HG03342 (cell line): ENCODE results near the gene GRIK2.

Experiments used
- ATAC-seq: cut with Tn5 transposase; IDR thresholded peaks from one replicate; pipeline ENCODE4 v1.9.1; 2021; ENCODE audit warnings: mild to moderate bottlenecking, moderate library complexity; ENCODE audit not compliant: unreplicated experiment

GRIK2 gene

DNA sequence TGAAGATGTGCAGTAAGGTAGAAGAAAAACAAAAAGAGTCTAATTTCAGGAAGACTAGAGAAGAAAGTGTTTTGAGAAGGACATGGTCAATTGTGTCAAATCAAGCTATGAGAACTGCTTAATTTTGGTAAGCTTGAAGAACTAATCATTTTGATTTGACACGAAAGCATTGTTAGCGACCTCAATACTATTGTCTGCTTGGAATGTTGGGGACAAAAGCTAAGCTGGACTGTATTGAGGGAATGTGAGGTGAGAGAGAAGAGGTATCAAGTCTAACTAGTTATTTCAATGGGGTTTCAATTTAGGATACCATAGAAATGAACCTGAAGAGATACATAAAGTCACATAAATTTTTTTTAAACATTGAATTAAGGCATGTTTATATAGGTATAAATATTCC lies 309.8 kb downstream of the GRIK2 start:
- no peak for ATAC-seq

DNA sequence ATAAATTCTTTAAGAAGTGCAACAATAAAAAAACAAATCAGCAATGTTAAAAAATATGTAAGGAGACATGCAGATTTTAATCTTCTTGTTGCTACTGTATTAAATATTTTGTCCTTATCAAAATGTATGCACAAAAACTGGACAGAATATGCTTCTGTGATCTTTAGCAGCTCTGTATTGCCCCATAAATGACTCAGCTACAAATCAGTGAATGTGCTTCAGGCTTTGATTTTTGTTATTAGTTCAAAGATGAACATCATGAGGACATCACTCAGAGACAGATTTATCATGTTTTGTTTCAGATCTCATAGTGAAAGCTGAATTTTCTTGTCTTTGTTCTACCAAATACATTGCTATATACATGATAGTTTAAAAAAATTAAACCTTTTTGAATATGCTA lies 312.4 kb downstream of the GRIK2 start:
- no peak for ATAC-seq

- no peak for ATAC-seq
Observed at GRCh38 chr6:101706576-101706975, 313.1 kb downstream of the GRIK2 start.

- peak; percentile 57 for ATAC-seq
Observed at GRCh38 chr6:101711518-101711917, 318.0 kb downstream of the GRIK2 start.

GRCh38 chr6:101716387-101716786 lies 322.9 kb downstream of the GRIK2 start:
- ATAC-seq, result no peak

DNA sequence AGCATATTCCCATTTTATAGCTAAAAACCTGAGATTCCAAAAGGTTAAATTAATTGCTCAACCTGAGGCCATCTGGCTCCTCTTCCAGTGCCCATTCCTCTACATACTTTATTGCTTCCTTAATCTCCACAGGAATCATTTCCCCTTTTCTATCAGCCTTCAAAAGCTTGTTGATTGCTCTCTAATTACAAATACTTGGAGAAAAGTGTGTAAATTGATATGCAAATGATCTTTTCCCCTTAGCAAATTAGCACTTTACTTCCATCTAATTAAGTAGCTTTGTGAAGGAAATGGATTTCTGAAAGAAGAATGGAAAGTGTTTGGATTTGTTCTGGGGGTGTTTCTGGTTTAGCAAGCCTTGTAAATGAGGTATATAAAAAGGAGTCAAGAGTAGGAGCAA lies 323.3 kb downstream of the GRIK2 start:
- ATAC-seq, result no peak

DNA sequence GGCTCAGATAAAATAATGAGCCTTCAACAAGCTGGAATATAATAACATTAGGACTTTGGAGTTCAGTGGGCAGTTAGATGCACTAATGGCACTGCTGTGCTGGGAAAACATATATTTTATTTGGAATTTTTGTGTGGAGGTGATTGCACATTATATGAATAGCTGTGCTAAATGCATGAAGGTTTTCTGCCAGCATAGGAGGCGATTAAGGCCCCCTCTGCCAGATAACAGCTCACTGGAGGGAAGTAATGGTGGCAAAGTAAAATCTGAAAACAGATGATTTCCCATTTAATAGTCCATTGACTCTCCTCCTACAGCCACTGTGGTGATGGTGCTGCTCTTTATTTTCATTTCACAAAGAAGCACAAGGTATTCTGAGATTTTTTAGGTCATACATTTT lies 326.0 kb downstream of the GRIK2 start:
- no peak for ATAC-seq

DNA sequence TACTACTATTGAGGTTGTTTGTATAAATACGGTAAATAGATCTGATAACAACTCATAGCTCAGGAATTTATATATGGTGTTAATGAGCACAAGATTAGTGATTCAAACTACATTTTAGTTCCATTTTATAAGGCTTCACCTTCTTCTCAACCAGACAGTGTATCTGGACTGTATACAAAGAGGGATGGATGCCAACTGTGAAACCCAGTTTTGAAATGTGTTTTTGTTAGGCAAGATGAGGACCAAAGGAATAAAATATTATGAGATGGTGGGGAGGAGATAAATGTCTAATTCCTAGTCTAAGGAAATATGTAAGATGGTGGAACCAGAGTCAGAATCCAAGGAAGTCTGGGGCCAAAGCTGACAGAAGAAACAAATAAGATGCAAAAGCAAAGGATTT lies 329.0 kb downstream of the GRIK2 start:
- no peak for ATAC-seq

DNA sequence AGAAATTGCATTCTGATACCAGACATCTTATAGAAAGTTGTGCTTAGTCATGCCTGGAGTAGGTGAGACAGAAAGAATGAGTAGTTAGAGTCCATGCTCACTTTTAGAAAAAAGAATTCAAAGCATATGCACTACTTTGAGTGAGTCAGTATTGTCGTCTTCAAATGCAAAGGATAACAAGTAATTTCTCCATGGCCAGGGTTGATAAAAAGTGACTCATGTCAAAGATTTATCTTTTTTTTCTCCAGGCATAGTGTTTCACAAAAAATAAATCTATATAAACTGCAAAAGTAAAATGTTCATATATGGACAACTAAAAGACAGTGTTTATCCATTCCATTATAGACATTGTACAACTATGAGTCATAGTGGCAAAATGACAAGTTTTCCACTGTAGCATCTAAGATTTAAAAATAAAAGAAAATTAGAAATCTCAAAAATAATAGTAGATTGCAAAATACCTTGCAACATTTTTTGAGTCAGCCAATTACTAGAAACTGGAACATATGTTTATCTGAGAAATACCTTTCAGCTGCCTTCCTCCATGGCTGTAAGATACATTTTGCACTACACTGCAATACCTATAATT lies 329.6 kb downstream of the GRIK2 start:
- ATAC-seq, result no peak

GRCh38 chr6:101728388-101728787 lies 334.9 kb downstream of the GRIK2 start:
- no peak for ATAC-seq

DNA sequence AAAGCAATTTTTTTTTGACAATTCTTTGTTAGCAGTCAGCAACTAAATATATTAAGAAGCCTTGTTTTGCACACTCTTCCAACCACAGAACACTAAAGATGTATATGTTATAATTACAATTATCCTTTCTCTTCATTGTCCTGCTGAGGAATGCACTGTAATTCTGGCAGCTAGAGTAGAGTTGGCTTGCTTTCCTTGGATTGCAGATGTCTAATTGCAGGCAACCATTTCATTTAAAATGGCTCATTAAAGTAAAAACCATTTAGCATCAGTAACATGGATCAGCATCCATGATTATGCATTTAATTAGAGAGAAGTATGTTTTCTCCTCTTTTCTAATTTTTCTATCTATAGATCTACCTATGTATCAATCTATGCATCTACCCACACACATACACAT lies 335.4 kb downstream of the GRIK2 start:
- no peak for ATAC-seq

- ATAC-seq, result no peak
Observed at GRCh38 chr6:101730954-101731353, 337.4 kb downstream of the GRIK2 start.

DNA sequence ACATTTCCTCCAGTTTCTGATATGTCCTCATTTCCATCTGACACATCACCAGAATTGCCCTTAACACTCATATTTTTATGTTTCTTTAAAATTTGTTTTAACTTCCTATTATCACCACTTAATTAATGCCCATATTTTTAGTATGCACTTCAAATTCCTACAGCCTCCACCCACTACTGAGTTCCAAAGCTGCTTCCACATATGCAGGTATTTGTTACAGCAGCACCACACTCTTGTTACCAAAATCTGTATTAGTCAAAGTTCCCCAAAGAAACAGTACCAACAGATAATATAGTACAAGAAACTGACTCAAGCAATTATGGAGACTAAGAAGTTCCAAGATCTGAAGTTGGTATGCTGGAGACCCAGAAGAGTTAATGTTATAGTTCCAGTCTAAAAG lies 340.4 kb downstream of the GRIK2 start:
- ATAC-seq, result no peak

GRCh38 chr6:101738481-101738880 lies 345.0 kb downstream of the GRIK2 start:
- ATAC-seq, result no peak

- ATAC-seq, result no peak
Observed at GRCh38 chr6:101740631-101741030, 347.1 kb downstream of the GRIK2 start.

GRCh38 chr6:101741474-101742171 lies 348.1 kb downstream of the GRIK2 start:
- no peak for ATAC-seq

GRCh38 chr6:101747160-101747559 lies 353.7 kb downstream of the GRIK2 start:
- no peak for ATAC-seq

GRCh38 chr6:101747716-101748115 lies 354.2 kb downstream of the GRIK2 start:
- ATAC-seq, result no peak

DNA sequence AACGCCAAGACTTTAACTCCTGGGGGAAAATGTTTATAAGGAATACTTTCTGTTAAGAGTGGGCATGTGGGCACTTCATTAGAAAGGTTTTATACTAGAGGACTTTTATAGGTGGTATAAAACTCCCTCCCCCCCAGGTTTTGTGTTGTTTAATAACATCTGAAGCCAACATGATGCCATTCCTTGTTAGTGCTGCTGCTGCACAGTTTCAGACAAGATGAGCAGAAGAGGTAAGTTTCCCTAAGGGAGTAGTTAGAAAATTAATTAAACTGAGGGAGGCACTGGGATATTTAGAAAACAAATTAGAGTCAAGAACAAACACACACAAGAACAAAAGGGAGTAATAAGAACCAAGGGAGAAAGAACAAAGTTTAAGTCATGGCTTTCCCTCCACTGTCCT lies 362.4 kb downstream of the GRIK2 start:
- no peak for ATAC-seq

DNA sequence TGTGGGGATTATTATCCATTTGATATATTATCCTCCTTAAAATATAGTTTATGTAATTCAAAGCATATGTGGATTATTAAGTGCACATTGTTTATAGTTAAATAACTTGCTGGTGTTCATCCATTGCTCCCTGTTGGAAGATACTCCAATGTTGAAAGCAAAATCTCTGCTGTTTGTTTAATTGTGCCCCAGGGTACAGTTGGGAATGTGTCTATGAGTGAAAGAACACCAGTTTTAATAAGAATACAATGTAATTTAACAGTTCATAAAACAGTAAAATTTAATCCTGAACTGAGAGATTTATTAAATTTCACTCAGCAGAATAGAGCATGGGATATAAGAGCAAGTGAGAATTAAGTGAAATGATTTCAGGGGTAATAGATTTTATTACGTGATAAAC lies 364.9 kb downstream of the GRIK2 start:
- ATAC-seq, result no peak

- ATAC-seq, result no peak
Observed at GRCh38 chr6:101760843-101761621, 367.5 kb downstream of the GRIK2 start.

DNA sequence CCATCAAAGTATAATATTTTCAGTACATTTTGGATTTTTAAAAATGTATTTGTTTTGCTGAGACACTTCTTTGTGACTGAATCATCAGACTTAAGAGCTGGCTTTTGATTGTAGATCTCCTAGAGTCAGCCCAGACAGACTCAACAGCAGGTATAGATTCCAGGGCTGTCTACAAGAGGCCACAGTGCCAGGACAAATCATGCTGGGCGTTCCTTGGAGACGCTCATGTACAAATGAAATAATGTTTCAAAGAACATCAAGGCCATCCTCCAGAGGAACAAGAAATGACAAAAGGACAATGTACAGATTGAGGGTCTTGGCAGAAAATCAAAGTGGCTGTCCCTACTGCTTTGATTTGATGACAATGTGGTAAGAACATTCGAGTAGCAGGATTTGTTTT lies 369.3 kb downstream of the GRIK2 start:
- no peak for ATAC-seq
